Bronchial epithelial cell (primary cell): ENCODE measurements around the gene NDUFA7. TPM values are rescaled to one million over a fixed set of nuclear protein-coding genes. Genes with fewer than 3 reads are reported as not detected.
"Not testable (repeated sequence)": the region's sequence is repeated elsewhere in the genome, so short reads cannot be mapped to it uniquely, and the experiment has no call there.

Experiments
- DNase-seq: peaks from one replicate; pipeline ENCODE4 v3.0.0-alpha.2; 2010; ENCODE audit warnings: low read depth
- FAIRE-seq: peaks from 2 replicates; lab custom pipeline; 2011; peaks lifted over from hg19 to GRCh38; lab: Jason Lieb, UNC
- H3K27me3 ChIP-seq: 2 replicates; pipeline ENCODE4 v1.5.1; 2011; ENCODE audit warnings: low read length; ENCODE audit not compliant: control insufficient read depth, insufficient read depth
- H3K36me3 ChIP-seq: 2 replicates; pipeline ENCODE4 v1.5.1; 2011; ENCODE audit warnings: low read length; ENCODE audit not compliant: control insufficient read depth, insufficient read depth
- H3K4me3 ChIP-seq: 2 replicates; pipeline ENCODE4 v1.5.1; 2011; ENCODE audit warnings: mild to moderate bottlenecking, low read depth, low read length, control low read depth
- CTCF ChIP-seq: IDR thresholded peaks from 2 replicates; pipeline ENCODE4 v1.5.1; 2011; ENCODE audit warnings: mild to moderate bottlenecking, moderate library complexity, low read length, control low read depth, inconsistent platforms; ENCODE audit not compliant: insufficient read depth, severe bottlenecking
- total RNA-seq: library from RNA; depleted of rRNA; stranded (reverse); fragments of >200 nt; gene quantifications from 2 replicates; pipeline ENCODE4 v1.2.1, GENCODE V29; 2014

The NDUFA7 gene
- total RNA-seq, 1 donor from 2014 or later: 14.7 TPM

DNA sequence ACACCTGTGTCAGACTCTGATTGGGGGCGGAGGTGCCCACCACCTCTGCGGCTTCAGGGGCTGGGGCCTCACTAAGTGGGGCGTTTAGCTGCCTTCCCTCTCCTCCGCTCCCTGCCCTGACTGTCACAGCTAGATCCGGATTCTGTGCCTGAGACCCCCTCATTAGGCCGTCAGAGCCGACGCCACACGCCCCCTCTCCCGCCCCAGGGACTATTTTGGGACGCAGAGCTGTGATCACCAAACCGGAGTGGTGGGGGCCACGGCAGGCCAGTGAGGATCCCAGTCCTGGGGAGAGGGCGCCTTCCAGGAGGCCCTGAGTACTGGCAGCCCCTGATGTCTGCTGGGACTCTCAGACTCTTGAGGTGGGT lies 21.1 kb upstream of the NDUFA7 start:
- no peak overlapping the region for H3K4me3 ChIP-seq
- FAIRE-seq (no peak), DNase-seq (no peak)
- H3K27me3 ChIP-seq: no peaks in the 10 kb centered on the region
- TF ChIP-seq CTCF: no peak
- H3K36me3 ChIP-seq: no peaks in the 10 kb centered on the region

DNA sequence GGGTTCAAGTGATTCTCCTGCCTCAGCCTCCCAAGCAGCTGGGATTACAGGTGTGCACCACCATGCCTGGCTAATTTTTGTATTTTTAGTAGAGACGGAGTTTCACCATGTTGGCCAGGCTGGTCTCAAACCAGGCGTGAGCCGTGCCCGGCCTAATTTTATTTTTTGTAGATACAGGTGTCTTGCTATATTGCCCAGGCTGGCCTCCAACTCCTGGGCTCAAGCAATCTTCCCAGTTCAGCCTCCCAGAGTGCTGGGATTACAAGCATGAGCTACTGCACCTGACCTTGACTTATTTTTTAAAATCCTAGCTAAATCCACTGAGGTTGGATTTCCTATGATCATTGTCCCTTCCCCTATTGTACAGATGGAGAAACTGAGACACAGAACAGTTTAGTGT lies 20.3 kb upstream of the NDUFA7 start:
- not testable (repeated sequence) for H3K36me3 ChIP-seq, H3K27me3 ChIP-seq, FAIRE-seq, H3K4me3 ChIP-seq, DNase-seq

DNA sequence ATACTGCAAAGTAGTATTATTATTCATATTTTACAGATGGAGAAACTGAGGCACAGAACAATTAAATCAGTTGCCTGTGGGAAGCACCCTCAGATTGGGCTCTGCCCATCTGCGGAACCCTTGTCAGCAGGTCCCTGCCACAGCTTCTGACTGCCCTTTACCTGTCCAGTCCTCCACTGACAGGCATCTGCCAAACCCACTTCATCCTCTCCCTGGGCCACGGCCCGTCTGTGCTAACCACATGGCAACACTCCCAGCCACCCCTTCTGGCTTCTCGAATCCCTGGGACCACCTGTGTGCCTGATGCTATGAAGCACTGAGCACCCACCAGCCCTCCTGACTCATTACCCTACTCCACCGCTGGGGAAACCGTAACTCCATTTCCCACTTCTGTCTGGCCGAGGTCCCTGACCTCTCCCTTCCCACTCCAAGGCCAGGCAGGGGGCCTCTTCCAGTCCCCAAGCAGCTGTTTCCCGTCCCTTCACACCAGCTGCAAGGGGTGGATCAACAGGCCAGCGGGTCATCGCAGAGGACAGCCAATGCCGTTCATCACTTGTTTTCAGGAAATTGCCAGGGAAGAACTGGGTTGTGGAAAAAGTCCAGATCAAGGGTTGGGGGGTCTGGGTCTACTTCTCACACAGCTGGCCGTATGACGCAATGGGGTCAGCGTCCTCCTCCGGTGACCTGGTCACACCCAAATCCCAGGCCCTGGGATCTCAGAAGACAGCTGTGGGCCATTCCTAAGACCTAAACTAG lies 19.3 kb upstream of the NDUFA7 start:
- no peak for TF ChIP-seq CTCF
- FAIRE-seq: no peak
- no peak for DNase-seq
- no peaks in the 10 kb centered on the region for H3K36me3 ChIP-seq
- no peak overlapping the region for H3K4me3 ChIP-seq
- H3K27me3 ChIP-seq: no peaks in the 10 kb centered on the region

GRCh38 chr19:8338835-8339234 lies 17.7 kb upstream of the NDUFA7 start:
- H3K4me3 ChIP-seq: no peak overlapping the region
- TF ChIP-seq CTCF: no peak
- no peak for DNase-seq
- FAIRE-seq: no peak
- H3K27me3 ChIP-seq: peaks cover 6% of the 10 kb centered on the region
- no peaks in the 10 kb centered on the region for H3K36me3 ChIP-seq

GRCh38 chr19:8337728-8338127 lies 16.6 kb upstream of the NDUFA7 start:
- no peak for TF ChIP-seq CTCF
- DNase-seq (no peak), FAIRE-seq (no peak)
- Histone ChIP-seq H3K4me3 (no peak overlapping the region), H3K36me3 (no peaks in the 10 kb centered on the region), H3K27me3 (peaks cover 13% of the 10 kb centered on the region)

- no peak for FAIRE-seq
- H3K4me3 ChIP-seq: no peak overlapping the region
- no peak for DNase-seq
- H3K27me3 ChIP-seq: peaks cover 13% of the 10 kb centered on the region
- no peak for TF ChIP-seq CTCF
- no peaks in the 10 kb centered on the region for H3K36me3 ChIP-seq
Measured at GRCh38 chr19:8336660-8337059, 15.5 kb upstream of the NDUFA7 start.
